Measurements from ENCODE around the gene MCTP1.

The MCTP1 gene

DNA sequence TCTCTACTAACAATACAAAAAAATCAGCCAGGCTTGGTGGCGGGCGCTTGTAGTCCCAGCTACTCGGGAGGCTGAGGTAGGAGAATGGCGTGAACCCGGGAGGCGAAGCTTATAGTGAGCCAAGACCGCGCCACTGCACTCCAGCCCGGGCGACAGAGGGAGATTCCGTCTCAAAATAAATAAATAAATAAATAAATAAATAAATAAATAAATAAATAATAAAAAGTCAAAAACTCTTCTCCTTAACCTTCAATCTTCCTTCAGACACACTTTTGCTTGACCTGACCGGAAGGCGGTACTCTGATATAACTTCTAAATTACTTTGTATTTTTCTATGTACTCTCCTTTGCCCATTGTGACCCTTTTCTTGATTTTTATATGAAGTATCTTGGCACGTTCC lies 364.3 kb downstream of the MCTP1 start:
- no peak for DNase-seq

DNA sequence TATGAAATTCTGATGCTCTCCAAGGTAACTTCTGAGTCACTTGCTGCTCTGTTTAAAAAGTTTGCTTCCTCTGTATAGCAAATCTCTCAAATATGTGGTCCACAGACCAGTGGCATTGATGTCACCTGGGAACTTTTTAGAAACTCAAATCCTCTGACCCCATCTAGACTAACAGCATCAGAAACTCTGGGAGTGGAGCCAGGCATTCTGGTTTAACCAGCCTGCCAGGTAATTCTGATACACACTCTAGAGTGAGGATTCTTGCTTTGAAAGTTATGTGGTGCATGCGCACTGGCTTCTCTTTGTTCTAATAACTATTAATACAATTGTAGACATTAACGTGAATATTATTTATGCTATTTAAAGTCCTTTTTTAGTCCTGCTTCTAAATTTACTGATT lies 368.3 kb downstream of the MCTP1 start:
- no peak for DNase-seq

DNA sequence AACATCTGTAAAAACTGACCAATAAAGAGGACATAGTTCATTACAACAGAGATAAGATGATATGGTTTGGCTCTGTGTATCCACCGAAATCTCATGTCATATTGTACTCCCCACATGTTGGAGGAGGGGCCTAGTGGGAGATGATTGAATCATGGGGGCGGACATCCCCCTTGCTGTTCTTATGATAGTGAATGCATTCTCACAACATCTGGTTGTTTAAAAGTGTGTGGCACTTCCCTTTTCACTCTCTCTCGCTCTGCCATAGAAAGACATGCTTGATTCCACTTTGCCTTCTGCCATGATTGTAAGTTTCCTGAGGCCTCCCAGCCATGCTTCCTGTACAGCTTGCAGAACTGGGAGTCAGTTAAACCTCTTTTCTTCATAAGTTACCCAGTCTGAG lies 373.6 kb downstream of the MCTP1 start:
- no peak for DNase-seq

DNA sequence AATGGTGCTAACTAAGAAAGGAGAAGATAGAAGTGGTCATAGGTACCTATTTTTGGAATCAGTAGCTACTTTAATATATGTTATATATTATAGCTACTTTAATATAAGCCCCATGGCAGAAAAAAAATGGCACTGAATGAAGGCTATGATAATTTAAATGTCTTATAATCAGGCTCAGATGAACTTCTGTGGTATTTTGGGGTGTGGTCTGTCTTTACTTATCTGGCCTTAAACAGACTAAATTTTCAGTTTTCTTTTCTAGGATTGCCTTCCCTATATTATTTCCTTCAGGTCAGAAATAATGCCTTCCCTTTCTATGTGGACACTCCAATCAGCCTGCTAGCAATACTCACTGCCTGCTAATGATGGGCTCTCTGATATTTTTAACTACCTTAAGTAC lies 374.2 kb downstream of the MCTP1 start:
- DNase-seq: no peak

DNA sequence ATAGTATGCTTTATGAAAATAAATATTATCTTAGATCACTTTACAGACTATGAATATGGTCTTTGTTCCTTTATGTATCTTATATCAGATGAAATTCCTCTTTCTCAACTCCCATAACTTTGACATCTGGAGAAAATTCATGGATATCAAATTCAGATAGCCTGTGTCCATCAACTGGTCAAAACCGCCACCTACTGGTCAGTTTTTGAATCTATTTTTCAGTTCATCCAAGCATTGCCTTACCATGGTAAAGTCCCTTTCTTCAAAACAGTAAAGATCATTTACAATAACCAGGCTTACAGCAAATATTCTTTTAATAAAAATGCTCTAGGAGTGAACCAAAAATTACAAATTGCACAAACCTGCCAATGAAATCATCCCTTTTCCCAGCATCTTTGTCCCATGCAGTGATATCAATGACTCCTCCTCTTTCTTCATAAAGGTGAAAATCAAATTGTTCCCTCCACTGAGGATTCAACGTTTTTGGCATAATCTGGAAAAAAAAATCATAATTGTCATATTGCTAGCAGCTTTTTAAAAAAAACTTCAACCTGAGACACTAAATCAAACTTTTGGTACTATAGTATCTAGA lies 375.9 kb downstream of the MCTP1 start:
- DNase-seq: no peak

DNA sequence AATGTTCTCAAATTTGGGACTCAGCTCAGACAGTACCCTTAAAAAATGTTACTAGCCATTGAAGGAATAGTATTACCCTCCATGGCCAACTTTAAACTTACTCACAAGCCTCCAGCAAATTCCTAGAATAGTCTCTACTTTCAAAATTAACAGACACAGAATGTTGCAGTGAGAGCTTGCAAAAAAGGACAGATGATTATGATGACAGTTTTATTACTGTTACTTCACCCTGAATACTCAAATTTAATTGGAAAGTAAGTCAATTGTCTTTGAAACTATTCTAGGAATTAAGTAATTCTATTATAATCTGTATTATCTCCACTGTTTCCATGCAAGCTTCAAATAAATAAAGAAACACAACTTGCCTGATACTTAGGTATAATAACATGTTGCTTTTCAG lies 378.1 kb downstream of the MCTP1 start:
- no peak for DNase-seq

DNA sequence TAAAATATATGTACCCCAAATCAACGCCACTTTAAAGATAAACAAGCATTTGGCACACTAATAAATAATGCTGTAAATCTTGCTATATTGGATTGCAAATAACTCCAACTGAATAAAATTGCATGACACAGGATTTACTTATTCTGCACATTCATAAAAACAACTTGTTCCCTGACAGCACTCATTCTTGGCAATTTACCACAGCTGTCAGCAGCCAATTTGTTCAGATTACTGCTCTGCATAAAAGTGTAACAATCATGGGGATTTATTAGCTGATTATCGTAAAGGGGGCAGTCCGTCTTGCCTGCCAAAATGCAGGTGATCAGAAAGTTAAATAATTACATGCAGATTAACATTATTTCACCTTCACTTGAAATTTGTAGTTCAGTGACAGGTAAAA lies 381.2 kb downstream of the MCTP1 start:
- no peak for DNase-seq

DNA sequence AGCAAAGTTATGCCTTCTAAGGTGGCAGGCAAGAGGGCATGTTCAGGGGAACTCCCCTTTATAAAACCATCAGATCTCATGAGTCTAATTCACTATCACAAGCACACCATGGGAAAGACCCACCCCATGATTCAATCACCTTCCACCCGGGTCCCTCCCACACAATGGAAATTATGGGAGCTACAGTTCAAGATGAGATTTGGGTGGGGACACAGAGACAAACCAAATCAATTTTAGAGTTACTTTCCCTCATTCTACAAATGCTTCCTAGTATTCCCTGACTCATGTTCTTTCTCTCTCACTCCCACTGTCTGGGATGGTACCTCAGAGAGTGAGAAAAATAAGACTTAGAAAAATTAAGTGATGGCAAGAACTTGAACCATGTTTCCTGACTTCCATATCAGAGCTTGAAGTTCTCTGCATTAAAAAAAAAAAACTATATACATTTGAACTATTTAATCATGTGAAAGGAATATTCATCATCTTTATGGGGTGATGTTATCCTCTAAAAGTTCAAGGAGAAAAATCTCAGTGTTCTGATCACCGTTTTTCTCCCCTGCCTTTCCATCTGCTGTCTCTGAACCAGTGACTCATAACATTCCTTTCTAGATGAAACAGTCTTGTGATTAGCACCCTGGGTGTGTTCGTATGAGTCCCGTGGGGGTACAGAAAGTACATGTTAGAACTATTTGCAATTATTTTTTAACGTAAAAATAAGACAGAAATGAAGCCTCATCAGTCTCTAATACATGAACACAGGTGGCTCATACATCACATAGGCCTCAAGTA lies 383.5 kb downstream of the MCTP1 start:
- no peak for DNase-seq

DNA sequence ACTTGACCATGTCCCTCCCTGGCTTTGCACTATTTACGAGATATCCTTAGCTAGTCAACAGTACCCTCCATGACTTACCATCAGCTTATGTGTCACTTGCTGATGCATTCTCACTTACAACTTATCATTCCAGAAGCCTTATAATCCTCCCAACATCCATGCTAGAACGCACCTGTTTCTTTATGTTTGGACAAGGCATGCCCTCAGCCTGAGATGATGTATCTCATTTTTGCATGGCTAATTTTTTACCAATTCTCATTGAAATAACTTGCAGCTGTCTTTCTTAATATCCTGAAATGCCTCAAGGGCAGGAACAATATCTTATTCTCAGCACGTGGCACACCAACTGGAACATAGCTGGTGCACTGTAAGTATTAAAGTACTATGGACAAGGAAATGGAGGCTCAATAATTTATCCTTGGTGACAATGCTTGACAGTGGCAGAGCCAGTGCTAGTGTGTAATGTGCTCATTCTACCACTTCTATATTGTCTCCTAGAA lies 384.8 kb downstream of the MCTP1 start:
- no peak for DNase-seq

DNA sequence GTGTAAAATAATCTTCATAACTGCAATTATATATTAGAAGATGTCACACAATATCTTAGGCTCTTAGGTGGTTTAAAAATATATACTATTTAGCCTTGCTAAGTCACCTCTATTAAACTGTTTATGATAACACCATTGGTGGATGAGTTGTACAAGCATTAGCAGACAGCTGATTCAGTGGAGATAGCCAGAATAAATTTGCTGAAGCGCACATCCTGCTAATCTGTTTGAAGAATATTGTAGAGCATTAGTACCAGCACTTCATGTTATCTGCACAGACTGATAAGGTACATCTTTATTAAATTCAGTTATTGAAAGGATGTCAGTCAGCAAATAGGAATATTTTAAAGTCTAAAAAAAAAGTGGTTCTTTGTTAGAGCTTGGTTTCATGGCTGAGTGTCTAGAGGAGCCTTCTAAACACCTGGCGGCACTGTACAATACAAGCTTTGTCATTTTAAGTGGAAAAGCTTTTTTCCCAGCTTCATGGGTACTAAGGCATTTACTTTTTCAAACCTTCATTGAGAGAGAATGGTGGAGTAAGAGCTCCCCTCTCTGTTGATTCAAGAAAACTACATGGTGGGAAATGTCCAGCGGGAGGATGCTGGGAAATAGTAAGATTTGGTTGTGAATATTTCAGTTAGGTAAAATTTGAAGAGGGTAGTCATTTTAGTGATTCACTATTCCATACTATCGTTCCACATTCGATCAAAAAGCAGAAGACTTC lies 391.3 kb downstream of the MCTP1 start:
- DNase-seq: no peak

DNA sequence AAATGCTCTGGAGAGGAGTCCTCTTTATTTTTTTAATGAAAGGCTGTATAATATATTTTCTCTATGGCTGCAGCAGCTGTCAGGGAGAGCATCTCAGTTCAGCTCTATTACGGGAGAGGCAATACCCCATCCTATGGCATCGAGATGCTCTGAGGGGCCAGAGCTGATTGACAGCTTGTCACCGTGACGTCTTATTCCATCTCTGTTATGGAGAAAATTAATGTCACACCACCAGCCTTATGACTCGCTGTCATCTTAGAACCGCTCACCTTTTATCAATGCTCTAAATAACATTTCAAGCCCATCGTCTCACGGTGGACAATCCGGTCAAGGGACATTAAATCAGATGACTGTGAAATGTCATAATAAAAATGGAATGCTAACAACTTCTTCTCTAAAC lies 392.9 kb downstream of the MCTP1 start:
- no peak for DNase-seq

DNA sequence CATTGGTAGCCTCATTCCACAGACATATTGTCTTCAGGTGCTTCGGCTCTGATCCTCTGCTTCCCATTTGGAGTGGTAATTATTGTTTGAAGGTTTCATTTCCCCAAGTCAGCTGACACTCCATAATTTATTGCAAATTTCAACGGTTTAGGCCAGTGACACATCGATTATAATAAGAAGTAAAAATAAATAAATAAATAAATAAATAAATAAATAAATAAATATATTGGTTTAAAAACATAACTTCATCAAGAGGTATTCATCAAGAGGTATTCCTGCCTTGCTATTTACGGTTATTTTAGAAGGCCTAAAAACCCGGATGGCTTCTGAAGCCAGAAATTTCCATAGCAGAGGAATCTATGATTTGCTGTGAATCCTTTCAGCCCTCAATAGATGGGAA lies 393.3 kb downstream of the MCTP1 start:
- DNase-seq: no peak

DNA sequence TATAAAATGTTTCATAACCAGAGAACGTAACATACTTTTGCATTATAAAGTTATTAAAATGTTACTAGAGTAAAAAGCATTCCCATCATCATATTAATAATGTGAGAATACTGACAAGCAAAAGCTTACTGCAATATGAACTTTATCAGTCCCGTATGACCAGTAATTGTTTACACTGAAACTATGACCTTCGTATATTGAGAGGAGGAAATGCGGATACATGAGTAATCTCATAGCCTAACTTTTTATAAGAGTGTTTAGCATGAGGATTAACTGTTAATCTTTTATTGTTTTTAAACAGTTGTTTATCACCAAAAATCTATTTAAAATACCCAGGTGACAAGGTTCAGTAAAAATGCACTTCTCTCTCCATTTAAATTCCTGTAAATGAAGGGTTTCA lies 394.0 kb downstream of the MCTP1 start:
- no peak for DNase-seq

DNA sequence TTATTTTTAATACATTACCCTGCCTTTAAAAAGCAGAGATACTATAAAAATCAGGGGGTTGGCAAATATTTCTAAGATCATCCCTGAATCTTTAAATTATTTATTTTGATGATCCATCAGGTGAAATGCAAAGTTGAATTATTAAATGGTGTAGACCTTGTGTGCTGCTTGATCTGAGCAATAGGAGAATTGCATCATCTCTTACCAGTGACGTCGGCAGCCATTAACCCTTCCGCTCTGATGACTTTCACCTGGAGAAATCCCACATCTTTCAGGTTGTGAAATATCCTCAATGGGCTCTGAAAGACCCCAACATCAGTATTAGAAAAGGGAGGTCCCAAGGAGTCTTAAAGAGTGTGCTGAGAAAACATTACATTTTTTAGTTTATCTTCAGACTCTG lies 396.2 kb downstream of the MCTP1 start:
- no peak for DNase-seq

DNA sequence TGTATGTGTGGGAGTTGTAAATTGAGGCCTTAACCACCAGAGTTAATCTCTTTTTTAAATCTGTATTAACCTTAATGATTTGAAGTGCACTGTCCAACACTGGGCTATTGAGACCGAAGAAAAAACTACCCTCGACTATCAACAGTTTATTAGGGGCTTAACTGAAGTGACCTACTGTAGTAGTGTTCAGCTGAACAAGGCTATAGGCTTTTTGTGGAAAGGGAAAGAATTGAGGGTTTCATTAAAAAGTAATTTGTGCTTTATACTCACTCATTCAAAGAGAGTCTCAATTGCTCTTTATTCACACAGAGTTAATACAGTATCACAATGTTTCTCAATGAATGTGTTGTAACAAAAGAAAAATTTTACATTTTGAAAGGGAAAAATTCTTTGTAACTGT lies 399.0 kb downstream of the MCTP1 start:
- no peak for DNase-seq

DNA sequence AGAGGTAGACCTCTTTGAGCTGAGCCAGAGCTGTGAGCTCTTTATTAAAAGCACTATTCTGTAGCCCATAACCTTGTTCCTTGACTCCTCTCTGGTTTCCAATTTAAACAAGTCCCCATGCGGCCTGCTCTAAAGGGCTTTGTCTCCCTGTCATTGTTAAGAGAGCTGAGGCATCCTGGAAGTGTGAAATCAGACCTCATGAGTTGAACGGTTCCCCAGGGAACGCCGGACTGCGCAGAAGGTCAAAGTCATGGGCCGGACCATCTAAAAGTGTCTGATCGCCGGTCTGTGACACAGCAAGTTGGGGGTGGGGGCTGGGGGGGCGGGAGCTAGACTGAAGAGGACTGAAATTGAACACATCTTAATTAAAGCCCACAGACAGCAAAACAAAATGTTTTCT lies 400.6 kb downstream of the MCTP1 start:
- DNase-seq: no peak

DNA sequence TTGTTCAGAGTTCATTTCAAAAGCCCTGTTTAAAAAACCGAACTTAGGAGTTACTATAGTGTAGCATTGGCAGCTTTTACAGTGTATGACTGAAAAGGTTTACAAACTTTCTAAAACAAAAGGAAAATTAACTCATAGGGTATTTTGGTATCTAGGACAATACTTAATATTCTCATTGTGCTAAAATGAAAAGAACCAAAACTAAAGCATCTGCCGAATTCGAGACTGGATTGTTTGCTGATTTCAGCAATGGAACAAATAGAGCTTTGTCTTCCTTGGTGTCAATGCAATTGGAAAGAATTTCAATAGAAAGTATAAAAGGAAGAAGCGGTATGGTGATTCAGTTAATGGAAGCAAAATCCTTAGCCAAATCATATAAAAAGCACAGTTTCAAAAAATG lies 412.4 kb downstream of the MCTP1 start:
- DNase-seq: no peak

DNA sequence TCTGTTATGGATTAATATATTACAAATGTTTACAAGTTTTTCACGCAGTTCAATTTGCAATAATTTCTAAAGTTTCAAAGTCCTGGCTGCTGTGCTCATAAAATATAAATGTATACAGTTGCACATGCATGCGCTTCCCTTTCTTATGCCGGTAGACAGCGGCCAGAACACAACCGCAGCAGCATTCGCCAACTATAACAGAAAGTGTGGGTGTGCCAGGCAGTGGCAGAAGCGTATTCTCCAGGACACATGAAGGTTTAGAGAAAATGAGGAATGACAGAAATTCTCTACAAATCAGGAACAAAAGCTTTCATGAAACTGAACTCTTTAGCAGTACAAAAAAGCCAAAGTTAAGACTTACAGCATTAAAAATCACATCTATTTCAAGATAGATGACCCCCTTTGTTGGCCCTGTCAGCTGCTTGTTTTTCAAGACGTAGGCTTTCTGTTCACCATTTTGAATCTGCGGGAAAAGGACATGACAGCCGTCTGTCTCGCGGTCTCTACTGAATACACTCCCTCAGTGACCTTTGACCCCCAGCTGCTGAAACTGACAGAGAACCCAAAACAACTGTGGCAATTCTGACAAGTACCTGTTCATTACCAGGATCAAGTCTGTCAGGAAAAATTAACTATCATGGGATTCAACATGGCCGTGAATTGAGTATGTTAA lies 414.2 kb downstream of the MCTP1 start:
- no peak for DNase-seq

DNA sequence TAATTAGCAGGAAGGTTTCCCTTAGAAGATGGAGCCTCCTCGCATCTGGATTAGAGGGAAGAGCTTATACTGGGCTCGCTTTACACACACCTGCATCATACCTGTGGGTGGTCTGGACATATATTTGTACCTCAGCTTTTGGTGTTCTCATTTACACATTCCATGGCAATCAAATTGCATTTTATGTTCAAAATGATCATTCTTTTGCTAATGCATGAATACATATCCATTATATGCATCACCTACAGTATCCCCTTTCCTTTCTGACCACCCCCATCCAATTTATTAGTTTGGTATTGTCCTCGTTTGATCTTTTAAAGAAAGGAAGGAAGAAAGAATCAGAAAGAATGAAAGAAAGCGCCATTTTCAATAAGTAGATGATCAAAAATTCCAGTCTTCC lies 415.0 kb downstream of the MCTP1 start:
- no peak for DNase-seq

DNA sequence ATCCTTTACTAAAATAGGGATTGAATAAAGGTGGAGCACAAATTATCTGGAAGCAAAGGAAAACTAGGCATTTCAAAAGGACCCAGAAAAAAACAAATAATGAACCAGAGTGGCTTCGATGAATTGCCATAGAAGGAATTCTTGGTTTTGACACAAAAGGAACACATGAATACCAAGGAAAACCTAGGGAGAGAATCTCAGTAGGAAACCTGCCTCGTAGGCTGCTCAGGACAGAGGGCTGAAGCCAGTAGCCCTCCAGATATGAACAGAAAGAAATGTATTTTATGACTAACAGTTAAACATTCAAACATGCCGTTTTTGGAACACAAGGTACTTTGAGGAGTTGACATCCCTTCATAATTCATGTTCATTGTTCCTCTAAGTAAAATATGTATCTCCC lies 420.9 kb downstream of the MCTP1 start:
- no peak for DNase-seq

DNA sequence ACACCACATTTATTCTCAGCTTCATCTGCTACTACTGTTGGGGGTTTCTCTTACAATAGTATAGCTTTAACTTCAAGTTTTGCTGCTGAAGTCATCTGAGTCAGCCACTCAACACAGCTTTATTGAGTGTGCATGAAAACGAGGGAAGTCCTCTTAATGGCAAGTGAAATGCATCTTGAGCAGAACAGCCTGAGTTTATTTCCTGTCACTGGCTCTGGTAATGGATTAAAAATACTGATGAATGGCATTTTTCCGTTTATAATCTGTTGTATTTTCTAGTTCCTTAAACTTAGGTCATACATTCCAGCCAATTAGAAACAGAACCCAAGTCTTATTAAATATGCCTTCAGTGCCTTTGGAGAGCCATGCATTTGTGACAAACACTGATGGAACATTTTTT lies 427.8 kb downstream of the MCTP1 start:
- DNase-seq: no peak

DNA sequence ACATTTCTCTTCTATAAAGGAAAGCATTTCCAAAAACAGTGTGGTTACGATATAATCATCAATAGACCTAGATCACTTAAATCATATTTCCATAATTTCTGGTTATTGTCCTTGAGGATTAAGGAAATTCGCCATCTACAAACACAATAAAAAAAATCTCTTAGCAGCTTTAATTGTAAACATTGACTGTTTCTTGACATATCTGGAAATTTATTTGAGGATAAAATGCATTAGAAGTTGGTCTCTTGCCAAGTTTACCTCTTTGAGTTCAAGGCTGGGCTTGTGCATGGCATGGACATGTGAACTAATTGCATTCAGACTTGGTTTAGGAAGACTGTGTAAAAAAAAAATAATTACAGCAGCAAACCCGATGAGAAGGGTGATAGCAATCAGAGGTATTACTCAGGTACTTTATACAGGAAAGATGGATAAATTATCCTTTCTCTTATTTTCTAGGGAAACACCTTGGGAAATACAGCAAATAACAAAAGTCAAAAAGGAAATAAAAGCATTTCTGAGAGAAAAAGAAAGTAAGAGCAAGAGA lies 428.6 kb downstream of the MCTP1 start:
- DNase-seq: no peak

DNA sequence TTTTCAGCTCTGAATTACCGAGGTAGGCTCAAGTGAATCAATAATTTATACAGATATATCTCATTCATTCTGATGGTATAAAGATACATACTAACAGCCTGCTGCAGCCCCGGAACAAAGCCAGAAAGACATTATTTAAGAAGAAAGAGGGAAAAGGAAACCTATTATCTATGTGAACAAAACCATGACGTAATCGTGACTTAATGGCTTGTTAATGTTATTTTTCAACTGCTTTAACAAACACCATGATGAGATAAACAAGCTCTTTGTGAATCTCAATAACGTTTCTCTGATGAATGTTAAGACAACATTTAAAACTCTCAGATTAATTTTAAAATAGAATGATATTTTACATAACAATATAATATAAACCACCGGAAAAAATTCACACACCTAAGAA lies 429.4 kb downstream of the MCTP1 start:
- DNase-seq: no peak
